HG03439 (cell line): ENCODE measurements around the gene DDX1.
A peak's percentile ranks its signal among the peaks of the same experiment; 100 is the strongest.

Experiments
- ATAC-seq: cut with Tn5 transposase; IDR thresholded peaks from one replicate; pipeline ENCODE4 v1.9.1; 2021; ENCODE audit warnings: mild to moderate bottlenecking, moderate library complexity; ENCODE audit not compliant: unreplicated experiment

DDX1 gene

DNA sequence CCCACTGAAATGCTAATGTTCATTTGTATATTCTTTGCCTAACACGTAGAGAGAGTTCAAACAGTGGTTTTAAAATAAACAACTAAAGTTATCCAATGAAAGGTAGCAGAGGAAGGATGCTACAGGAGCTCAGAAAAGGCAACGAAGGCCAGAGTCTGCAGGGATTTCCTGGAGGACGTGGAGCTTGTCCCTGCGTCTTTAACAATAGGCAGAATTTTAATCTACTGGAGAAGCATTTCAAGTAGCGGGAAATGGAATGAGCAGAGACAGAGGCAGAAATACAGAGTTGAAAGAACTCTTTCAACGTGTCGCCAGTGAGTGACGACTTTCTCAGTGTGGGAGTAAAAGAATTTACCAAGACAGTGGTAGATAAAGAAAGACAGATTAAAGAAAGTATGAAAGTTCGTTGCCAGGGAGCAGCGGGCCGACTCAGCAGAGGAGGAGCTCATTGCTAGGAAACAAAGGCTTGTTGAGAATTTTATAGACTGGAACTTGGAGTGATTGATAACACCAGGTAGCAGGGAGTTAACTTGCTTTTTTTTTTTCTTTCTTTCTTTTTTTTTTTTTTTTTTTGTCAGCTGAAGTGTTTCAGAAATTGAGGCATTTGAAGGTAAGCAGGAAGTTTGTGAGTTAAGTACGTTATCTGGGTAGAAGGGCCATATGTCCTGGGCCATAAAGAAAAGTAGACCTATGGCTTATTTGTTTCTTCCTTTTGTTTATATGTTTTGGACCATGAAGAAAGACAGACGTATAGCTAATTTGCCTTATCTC is 29.9 kb upstream of the DDX1 start:
- peak; percentile 7 for ATAC-seq

DNA sequence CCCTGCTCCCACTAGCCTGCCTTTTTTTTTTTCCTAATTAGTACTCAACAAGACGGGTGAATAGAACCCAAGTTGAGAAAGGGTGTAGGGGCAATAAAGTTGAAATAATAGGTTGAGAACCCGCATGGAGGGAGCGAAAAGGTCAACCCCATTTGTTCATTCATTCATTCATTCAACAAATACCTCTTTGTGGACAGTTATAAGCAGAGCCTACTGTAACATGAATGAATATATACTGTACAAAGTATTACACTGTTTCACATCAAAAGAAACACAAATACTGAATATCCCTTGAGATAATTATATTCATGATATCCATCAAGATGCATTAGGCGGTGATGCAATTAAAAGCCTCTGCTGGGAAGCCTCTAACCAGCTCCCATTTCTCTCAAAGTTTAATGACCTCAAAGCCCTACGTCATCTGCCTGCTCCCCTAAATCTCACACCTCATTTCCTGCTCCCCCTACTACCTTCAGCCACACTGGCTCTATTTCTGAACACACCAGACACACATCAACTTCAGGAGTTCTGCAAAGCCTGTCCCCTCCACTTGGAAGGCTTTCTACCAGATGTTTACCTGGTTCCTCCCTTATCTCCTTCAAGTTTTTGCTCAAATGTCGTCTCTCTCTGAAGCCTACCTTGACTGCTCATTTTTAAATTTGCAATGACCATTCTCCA is 29.2 kb upstream of the DDX1 start:
- no peak for ATAC-seq

DNA sequence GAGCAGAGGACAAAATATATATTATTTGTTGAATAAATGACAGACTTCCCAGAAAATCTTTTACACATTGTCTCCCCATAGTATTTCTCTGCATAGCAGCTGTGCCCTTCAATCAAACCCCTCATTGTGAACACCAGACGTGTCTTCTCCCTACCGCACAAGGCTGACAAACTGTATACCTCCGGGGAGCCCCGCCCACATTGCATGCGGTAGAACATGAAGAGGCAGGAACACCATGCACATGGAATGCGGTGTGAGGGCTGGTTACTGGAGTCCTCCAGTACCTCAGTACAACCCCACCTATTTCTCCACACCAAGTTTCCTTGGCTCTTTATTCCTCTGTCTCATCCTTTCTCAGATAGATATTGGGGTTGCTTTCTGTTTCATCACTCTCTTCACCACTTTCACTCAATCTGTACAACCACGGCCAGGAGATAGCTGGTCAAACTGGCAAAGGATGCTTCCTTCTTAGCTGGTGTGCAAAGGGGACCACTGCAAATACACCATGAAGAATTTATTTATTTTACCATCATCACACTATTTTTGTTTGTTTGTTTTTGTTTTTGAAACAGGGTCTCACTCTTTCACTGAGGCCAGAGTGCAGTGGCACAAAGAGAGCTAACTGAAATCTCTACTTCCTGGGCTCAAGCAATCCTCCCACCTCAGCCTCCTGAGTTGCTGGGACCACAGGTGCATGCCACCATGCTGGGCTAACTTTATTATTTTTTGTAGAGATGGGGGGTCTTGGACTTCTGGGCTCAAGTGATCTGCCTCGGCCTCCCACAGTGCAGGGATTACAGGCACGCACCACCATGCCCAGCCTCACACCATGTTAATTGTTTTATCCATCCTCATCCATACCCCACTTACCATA is 28.2 kb upstream of the DDX1 start:
- ATAC-seq = no peak

- no peak for ATAC-seq
These were observed 26.3 kb upstream of the DDX1 start for GRCh38 chr2:15565392-15565791.

DNA sequence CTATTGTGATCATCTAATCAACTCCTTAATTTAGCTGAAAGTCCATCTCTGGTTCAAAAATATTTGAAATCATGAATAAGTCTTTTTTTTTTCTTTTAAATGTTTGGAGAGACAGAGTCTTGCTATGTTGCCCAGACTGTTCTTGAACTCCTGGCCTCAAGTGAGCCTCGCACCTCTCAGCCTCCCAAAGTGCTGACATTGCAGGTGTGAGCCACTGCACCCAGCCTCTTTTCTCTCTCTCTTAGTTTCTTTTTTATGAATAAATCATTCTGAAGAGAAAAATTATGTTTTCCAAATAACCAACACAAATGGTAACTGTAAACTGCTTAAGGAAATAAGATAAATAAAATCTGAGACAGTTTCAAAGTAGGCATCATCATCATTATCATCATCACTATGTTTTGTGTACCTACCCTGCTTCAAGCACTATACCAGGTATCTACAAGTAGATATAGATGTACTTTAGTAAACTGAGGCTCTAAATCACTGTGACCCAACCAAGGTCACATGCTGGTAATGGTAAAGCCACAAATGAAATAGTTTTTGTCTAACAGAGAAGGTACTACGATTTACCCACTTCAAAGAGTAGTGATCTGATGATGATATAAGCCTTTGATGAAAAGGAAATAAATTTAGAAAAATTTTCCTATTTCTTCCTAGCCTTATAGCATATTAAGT is 25.5 kb upstream of the DDX1 start:
- ATAC-seq = no peak

DNA sequence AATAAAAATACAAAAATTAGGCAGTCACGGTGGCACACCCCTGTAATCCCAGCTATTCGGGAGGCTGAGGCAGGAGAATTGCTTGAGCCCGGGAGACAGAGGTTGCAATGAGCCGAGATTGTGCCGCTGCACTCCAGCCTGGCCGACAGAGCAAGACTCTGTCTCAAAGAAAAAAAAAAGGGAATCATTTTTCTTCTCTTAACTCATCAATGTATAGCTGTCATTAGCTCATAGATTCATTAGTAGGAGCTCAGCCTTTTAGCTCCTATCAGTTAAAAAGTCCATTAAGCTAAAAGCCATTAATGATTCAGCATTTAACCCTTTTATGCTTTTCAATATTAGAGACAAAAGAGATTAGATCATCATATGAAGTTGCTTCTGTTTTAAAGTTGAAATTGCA is 24.8 kb upstream of the DDX1 start:
- ATAC-seq = no peak

DNA sequence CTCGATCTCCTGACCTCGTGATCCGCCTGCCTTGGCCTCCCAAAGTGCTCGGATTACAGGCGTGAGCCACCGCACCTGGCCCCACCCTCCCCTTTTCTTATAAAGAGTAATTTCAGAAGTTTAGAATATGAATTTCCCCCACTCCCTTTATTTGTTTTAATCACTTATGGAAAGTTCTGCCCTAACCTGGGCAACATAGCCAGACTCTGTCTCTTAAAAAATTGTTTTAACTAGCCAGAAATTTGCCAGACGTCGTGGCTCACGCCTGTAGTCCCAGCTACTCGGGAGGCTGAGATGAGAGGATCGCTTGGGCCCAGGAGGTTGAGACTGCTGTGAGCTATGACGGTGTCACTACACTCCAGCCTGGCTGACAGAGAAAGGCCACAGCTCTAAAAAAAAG is 22.8 kb upstream of the DDX1 start:
- no peak for ATAC-seq

DNA sequence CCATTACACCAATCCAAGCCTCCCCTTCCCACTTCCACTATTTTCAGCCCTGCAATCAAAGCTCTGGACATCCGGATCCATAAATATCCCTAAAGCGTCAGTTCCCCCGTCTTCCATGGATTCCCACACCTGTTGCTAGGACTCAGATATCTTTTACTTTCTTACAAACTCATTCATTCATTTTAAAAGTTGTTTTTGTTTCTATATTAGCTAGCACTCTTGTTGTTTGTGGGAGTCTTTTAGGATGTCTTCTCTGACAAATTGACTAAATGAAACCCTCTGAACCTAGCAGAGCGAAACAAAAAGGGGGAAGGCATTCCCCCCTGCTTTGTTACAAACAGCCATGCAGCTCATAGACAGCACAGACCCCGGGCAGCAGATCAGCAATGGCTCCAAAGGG is 21.6 kb upstream of the DDX1 start:
- ATAC-seq = no peak

DNA sequence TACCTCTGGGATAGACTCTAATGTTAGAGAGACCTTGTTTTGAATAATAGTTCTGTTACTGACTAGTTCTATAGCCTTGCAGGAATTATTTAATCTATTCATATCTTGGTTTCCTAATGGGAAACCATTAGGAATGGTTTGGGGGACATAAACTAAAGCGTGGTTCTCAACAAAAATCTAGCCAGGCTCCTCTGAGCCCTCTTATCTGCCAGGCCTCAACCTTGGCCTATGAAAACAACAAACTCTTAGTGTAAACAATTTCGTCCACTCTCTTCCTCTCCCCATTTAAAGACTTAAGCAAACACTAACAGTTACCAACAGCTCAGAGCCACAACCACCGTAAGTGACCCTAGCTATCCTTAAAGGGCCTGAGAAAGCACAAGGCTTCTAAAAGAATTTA is 19.9 kb upstream of the DDX1 start:
- no peak for ATAC-seq

- ATAC-seq = peak; percentile 95
These were observed 14.5 kb upstream of the DDX1 start for GRCh38 chr2:15577071-15577735.

GRCh38 chr2:15579641-15580040 is 12.0 kb upstream of the DDX1 start:
- no peak for ATAC-seq

- no peak for ATAC-seq
These were observed 11.2 kb upstream of the DDX1 start for GRCh38 chr2:15580451-15580850.

DNA sequence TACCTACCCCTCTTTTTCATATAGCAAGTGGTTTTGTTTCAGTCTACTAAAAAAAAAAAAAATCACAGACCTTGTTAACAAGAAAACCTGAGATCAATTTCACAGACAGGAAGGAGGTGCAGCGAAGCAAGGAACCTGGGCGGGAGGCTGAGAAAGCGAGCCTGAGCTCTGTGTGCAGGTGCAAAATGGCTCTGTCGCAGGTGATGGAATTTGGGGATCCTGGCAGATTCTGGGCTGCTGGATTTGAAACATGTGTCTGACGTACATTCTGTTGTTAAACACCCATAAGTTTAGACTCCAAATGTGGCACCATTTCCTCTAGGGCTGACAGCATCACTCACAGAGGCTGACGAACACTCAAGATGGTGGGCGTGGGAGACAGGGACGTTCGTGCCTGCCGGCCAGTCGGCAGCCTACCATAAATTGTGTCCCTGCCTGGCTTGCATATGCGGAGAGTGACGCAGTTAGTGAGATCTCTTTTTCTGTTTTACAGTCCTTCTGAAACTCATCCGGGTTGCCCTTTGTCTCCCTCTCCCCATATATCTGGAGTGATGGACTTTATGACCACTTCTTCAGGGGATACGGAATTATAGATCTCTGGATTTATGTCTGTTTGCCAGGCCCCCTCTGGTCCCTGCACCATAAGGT is 8.8 kb upstream of the DDX1 start:
- no peak for ATAC-seq

- no peak for ATAC-seq
These were observed 7.8 kb upstream of the DDX1 start for GRCh38 chr2:15583826-15584225.

DNA sequence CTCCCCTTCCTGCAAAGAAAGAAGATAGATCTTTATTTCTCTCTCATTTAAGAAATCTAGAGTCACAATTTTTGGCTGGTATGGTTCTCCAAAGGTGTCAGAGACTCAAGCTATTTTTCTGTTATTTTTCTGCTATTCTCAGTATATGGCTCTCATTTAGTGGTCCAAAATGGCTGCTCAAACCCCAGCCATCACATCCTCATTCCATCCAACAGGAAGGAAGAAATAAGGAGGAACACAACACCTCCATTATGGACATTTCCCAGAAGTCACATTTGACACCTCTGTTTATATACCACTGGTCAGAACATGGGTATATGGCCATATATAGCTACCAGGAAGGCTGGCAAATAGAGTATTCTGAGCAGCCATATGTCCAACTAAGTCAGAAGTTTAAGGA is 7.4 kb upstream of the DDX1 start:
- ATAC-seq = no peak

- ATAC-seq = no peak
These were observed 6.8 kb upstream of the DDX1 start for GRCh38 chr2:15584767-15585469.

DNA sequence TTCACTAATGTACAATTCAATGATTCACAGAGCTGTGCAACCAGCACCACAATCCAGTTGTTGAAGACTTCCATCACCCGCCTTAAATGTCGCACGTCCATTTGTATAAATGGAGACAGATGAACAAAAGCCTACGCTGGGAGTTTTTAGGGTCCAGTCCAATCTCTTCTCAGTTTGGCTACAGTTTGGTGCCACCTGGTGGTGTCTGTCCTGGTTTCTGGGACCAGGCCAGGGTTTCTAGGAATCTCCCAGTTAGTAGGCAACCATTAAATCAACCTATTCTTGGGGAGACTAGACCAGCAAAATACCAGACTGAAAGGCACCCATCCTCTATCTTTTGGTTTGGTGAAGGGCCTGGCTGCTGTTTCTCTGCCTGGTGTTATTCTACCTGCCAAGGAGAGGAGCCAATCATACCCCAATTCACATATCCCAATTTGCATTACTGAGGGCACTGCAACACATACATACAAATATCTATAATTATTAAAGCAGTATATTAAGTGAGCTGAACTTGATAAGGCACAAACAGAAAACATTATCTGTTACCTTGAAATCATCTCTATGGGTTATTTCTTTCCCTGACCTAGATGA is 3.2 kb upstream of the DDX1 start:
- ATAC-seq = no peak

DNA sequence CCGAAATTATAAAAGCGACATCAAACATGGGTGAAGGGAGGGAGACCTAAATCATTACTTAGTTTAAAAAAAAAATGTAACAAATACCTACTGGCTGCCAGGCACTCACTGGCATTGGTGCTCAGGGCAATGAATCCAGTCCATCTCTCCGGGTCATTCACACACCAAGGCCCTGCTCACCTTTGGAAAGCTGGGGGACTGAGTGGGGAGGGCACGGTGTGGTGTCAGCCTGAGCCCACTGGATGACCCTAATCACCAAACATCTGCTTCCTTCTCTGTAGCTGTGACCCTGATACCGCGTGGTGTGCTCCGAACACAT is 336 bp upstream of the DDX1 start:
- ATAC-seq = no peak

GRCh38 chr2:15593327-15593705 is 1.6 kb downstream of the DDX1 start:
- ATAC-seq = no peak
